Measurements from ENCODE around the gene MED26. TPM values are rescaled to one million over a fixed set of nuclear protein-coding genes. Genes with fewer than 3 reads are reported as not detected.
A peak's percentile ranks its signal among the peaks of the same experiment; 100 is the strongest.

The MED26 gene
- total RNA-seq, 6 experiments from 2014 or later = 7.9 to 9.9 (median 8.8) TPM

DNA sequence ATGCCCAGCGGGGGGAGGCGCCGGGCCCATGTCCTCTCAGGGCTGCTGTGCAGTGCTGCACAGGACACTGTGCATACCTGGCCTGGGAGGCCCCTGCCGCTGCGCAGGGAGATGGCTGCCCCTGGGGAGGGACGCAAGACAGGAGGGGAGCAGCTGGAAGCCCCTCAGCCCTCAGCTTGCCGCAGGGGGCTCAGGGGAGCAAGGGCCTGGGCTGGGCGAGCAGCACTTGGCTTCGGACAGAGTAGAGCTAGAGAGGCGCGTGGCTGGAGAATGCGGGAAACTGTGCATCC is 96.7 kb downstream of the MED26 start:
- H3K36me3 Mint-ChIP-seq (ENCODE audit: low read depth) = peaks cover 9% of the 10 kb centered on the region
- no peak overlapping the region for H3K27ac Mint-ChIP-seq
- no peaks in the 10 kb centered on the region for H3K4me1 Mint-ChIP-seq (ENCODE audit: low read depth)
- TF ChIP-seq, protein P1, sequence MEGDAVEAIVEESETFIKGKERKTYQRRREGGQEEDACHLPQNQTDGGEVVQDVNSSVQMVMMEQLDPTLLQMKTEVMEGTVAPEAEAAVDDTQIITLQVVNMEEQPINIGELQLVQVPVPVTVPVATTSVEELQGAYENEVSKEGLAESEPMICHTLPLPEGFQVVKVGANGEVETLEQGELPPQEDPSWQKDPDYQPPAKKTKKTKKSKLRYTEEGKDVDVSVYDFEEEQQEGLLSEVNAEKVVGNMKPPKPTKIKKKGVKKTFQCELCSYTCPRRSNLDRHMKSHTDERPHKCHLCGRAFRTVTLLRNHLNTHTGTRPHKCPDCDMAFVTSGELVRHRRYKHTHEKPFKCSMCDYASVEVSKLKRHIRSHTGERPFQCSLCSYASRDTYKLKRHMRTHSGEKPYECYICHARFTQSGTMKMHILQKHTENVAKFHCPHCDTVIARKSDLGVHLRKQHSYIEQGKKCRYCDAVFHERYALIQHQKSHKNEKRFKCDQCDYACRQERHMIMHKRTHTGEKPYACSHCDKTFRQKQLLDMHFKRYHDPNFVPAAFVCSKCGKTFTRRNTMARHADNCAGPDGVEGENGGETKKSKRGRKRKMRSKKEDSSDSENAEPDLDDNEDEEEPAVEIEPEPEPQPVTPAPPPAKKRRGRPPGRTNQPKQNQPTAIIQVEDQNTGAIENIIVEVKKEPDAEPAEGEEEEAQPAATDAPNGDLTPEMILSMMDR (IDR thresholded peaks at IDR 0.05) = no peak
- H3K27me3 Mint-ChIP-seq (ENCODE audit: insufficient read depth) = peaks cover 3% of the 10 kb centered on the region
- H3K9me3 Mint-ChIP-seq = no peaks in the 10 kb centered on the region
- no peak overlapping the region for H3K4me3 Mint-ChIP-seq
- DNase-seq = no peak

DNA sequence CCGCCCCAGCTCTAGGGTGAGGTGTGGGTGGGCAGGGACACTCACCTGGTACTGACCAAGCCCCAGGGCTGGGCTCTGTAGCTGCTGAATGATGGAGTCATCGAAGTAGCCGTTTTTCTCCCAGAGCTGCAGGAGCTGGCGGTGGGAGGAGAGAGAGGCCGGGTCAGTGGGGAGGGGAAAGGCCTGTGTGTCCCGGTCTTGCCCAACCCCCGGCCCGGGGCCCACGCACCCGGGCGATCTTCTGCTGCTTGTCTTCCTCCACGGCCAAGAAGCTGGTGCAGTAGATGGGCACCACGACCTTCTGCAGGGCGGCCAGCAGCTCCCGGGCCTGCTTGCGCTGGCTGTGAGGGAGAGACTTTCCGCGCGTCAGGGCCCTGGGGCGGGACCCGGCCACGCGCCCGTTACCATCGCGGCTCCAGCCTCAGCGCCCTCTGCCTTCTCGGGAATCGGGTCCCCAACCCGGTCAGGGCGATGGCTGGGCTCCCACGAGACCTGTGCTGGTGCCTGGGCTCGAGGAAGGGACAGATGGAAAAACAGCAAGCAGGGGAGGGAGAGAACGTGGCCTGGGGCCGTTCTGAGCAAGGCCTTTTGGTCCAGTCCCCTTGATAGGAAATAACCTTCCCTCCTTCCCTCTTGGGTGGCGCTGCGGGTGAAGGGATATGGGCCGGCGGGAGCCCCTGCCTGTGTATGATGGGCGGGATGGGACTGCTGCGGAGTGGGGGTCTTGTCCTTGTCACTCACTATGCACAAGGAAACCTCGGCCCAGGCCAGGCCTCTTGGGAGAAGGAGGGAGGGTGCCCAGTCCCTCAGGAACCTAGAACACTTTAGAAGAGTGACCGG is 97.2 kb downstream of the MED26 start:
- H3K4me1 Mint-ChIP-seq (ENCODE audit: low read depth) = no peaks in the 10 kb centered on the region
- no peak overlapping the region for H3K4me3 Mint-ChIP-seq
- H3K27ac Mint-ChIP-seq = no peak overlapping the region
- peaks cover 9% of the 10 kb centered on the region for H3K36me3 Mint-ChIP-seq (ENCODE audit: low read depth)
- peaks cover 3% of the 10 kb centered on the region for H3K27me3 Mint-ChIP-seq (ENCODE audit: insufficient read depth)
- TF ChIP-seq, protein P1 (IDR thresholded peaks at IDR 0.05) = no peak
- H3K9me3 Mint-ChIP-seq = no peaks in the 10 kb centered on the region
- no peak for DNase-seq

DNA sequence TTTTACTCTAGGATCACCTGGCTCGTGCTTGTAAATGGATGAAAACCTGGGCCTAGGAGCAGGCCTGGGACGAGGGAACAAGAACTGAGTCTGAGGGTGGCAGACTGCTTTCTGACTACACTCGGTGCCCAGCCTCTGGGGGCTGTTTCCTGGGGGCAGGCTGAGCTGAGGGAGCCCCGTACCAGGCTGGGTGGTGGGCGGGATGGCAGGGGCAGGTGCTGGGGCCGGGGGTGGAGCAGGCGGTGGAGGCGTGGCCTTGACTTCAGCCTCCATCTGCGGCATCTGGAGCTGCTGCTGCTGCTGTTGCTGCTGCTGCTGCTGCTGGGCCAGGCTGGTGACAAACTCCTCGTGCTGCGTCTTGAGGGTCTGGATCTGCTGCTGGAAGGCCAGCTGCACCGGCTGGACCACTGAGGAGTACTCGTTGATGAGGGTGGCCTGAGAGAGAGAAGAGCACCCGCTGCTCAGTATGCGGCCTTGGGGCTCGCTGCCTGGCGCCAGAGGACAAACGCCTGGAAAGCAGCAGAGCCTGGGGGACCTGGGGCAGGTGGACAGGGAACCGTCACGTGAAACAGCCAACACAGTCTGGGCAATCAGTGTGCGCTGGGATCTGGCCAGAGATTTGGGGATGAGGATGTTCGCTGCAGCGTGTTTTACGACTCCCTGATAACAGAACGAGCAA is 98.4 kb downstream of the MED26 start:
- Mint-ChIP-seq H3K4me3 (no peak overlapping the region), H3K27me3 (ENCODE audit: insufficient read depth) (peaks cover 3% of the 10 kb centered on the region), H3K4me1 (ENCODE audit: low read depth) (no peaks in the 10 kb centered on the region), H3K36me3 (ENCODE audit: low read depth) (peaks cover 9% of the 10 kb centered on the region), H3K9me3 (no peaks in the 10 kb centered on the region), H3K27ac (no peak overlapping the region)
- TF ChIP-seq, protein P1 (IDR thresholded peaks at IDR 0.05) = no peak
- DNase-seq = no peak

DNA sequence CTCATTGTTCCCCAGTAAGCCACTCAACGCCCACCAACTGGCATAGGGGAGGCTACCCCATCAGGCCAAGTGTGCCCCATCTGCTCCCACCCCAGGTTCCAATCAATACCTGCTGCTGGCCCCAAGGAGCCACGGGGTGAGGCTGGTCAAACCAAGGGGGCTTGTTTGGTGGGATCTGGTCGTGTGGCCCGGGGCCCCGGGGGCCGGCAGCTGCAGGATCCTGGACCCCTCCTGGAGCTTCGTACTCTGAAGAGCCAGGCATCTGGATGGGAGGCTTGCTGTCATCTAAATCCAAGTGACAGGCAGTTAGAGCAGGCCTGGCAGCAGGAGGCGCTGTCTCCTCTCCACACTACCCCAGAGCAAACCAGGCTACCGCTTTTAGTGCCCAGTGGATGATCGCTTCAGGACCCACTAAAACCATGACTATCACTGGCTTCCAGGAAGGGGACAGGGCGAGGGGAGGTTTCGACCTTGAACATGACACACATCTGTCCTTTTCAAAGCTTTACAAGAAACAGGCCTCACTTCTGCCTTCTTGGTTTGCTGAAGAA is 100.0 kb downstream of the MED26 start:
- no peak overlapping the region for H3K27ac Mint-ChIP-seq
- H3K9me3 Mint-ChIP-seq = no peaks in the 10 kb centered on the region
- peaks cover under 1% of the 10 kb centered on the region; the same call in 1 of the 2 replicates for H3K27me3 Mint-ChIP-seq (ENCODE audit: insufficient read depth)
- no peak for DNase-seq
- no peak overlapping the region for H3K4me3 Mint-ChIP-seq
- peaks cover 18% of the 10 kb centered on the region for H3K36me3 Mint-ChIP-seq (ENCODE audit: low read depth)
- H3K4me1 Mint-ChIP-seq (ENCODE audit: low read depth) = no peaks in the 10 kb centered on the region
- TF ChIP-seq, protein P1 (IDR thresholded peaks at IDR 0.05) = peak; percentile 64

DNA sequence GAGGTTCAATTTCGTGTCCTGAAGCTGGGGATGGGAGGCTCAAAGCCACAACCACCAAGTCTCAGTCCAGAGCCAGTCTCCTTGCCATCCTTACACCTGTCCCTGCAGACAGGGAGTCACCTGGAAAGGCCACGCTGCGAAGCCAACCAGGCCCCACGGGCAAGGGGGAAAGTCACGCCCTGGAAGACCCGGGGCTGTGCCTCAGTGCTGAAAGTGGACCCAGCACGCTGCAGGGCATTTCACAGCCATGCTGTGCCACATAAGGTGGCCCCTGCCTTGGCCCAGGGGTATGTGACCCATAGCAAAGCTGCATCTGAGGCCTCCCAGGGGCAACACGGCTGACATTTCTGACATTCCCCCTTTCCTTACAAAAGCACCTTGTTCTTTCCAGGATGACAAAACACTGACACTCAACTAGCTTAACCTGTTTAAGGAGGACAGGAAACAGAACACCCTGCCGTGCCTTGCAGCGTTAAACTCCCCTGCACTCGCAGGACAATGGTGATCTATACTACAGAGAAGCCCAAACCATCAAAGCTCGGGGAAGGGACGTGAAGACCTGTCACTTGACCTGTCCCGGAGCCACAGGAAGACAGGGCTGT is 100.6 kb downstream of the MED26 start:
- TF ChIP-seq, protein P1 (IDR thresholded peaks at IDR 0.05) = no peak
- H3K9me3 Mint-ChIP-seq = no peaks in the 10 kb centered on the region
- H3K4me3 Mint-ChIP-seq = no peak overlapping the region
- peaks cover 18% of the 10 kb centered on the region for H3K36me3 Mint-ChIP-seq (ENCODE audit: low read depth)
- H3K27me3 Mint-ChIP-seq (ENCODE audit: insufficient read depth) = no peaks in the 10 kb centered on the region
- no peaks in the 10 kb centered on the region for H3K4me1 Mint-ChIP-seq (ENCODE audit: low read depth)
- H3K27ac Mint-ChIP-seq = no peak overlapping the region
- no peak for DNase-seq
